Endothelial cell of umbilical vein (primary cell): Measurements from ENCODE around the gene CHST14. TPM values are rescaled to one million over a fixed set of nuclear protein-coding genes. Genes with fewer than 3 reads are reported as not detected.

Source experiments
- BruUV-seq: library from RNA; stranded (reverse); fragments of 400-500 nt; replicated peaks from 2 replicates; lab custom pipeline; 2021; lab: Mats Ljungman, UMichigan
- CTCF ChIA-PET: fragments of 300-600, 350-600 bp; sonication (Branson Sonifier 250); formaldehyde crosslinking; loops from one replicate; lab custom pipeline; 2021; ENCODE audit warnings: antibody characterized with exemption, inconsistent platforms; lab: Charles Lee
- POLR2A ChIA-PET: fragments of 300-600, 350-600 bp; sonication (Branson Sonifier 250); formaldehyde crosslinking; loops from one replicate; lab custom pipeline; 2021; ENCODE audit warnings: antibody characterized with exemption, inconsistent platforms; lab: Charles Lee
- DNase-seq: peaks from one replicate; pipeline ENCODE4 v3.0.0-alpha.2; 2011; ENCODE audit warnings: low read depth, low spot score
- FAIRE-seq: peaks from 2 replicates; lab custom pipeline; 2011; peaks lifted over from hg19 to GRCh38; lab: Jason Lieb, UNC
- H2AFZ ChIP-seq: 2 replicates; pipeline ENCODE4 v1.6.0; 2012; ENCODE audit warnings: low read depth, low read length, control low read depth, inconsistent platforms
- H3K27ac ChIP-seq: 2 replicates; pipeline ENCODE4 v1.5.1; 2011; ENCODE audit warnings: low read depth, mild to moderate bottlenecking, control low read depth, low read length, moderate library complexity; ENCODE audit not compliant: insufficient read depth
- H3K27me3 ChIP-seq, 2 experiments: 2 replicates each; pipeline versions ENCODE4 v1.6.0 to v1.6.1; 2011; ENCODE audit warnings: low read length in 2 of 2, mixed read lengths in 1 of 2; ENCODE audit not compliant: control insufficient read depth in 2 of 2, insufficient read depth in 2 of 2
- H3K36me3 ChIP-seq, 2 experiments: 2 replicates in 1 of 2; 3 replicates in 1 of 2; pipeline ENCODE4 v1.5.1; 2011; ENCODE audit warnings: low read length in 2 of 2, mild to moderate bottlenecking in 1 of 2, moderate library complexity in 1 of 2; ENCODE audit not compliant: control insufficient read depth in 2 of 2, insufficient read depth in 2 of 2; ENCODE audit errors: extremely low read depth in 1 of 2
- H3K4me1 ChIP-seq: 3 replicates; pipeline ENCODE4 v1.5.1; 2011; ENCODE audit warnings: mild to moderate bottlenecking, low read length; ENCODE audit not compliant: control insufficient read depth, insufficient read depth; ENCODE audit errors: extremely low read depth
- H3K4me2 ChIP-seq: 2 replicates; pipeline ENCODE4 v1.6.1; 2011; ENCODE audit warnings: low read length, control low read depth, mixed read lengths; ENCODE audit not compliant: insufficient read depth
- H3K4me3 ChIP-seq, 3 experiments: fragments of 200-600 bp in 1 of 3; sonication (generic), shearing (Covaris generic) in 1 of 3; replicated peaks in 1 of 3; 2 replicates each; pipeline ENCODE4 v1.5.1; 2011 to 2016; ENCODE audit warnings: control low read depth in 3 of 3, low read length in 3 of 3, mild to moderate bottlenecking in 2 of 3, inconsistent platforms in 1 of 3, low read depth in 1 of 3, moderate library complexity in 1 of 3; ENCODE audit not compliant: insufficient read depth in 1 of 3
- H3K79me2 ChIP-seq: 2 replicates; pipeline ENCODE4 v1.6.0; 2012; ENCODE audit warnings: low read length, inconsistent platforms; ENCODE audit not compliant: control insufficient read depth, insufficient read depth
- H3K9ac ChIP-seq: replicated peaks from 2 replicates; pipeline ENCODE3; 2011; ENCODE audit warnings: low read length, control low read depth; ENCODE audit not compliant: insufficient read depth; ENCODE audit errors: extremely low read depth
- H3K9me1 ChIP-seq: replicated peaks from 3 replicates; pipeline ENCODE4 v1.6.0; 2011; ENCODE audit warnings: mild to moderate bottlenecking, low read length; ENCODE audit not compliant: control insufficient read depth, insufficient read depth; ENCODE audit errors: extremely low read depth
- H3K9me3 ChIP-seq: replicated peaks from 2 replicates; pipeline ENCODE4 v1.5.1; 2012; ENCODE audit warnings: low read length, inconsistent platforms; ENCODE audit not compliant: control insufficient read depth, insufficient read depth
- H4K20me1 ChIP-seq: replicated peaks from 2 replicates; pipeline ENCODE3; 2011; ENCODE audit warnings: mild to moderate bottlenecking, low read length; ENCODE audit not compliant: control insufficient read depth, insufficient read depth; ENCODE audit errors: extremely low read depth
- CTCF ChIP-seq, 2 donors: IDR thresholded peaks; 1 replicate in 1 of 2; 2 replicates in 1 of 2; pipeline ENCODE4 v1.5.1; 2011; ENCODE audit warnings: low read length in 2 of 2, mild to moderate bottlenecking in 2 of 2, moderate library complexity in 2 of 2, control low read depth in 1 of 2, inconsistent platforms in 1 of 2, low read depth in 1 of 2; ENCODE audit not compliant: insufficient read depth in 1 of 2; ENCODE audit errors: extremely low read depth in 1 of 2
- EZH2 ChIP-seq: IDR thresholded peaks from 2 replicates; pipeline ENCODE4 v1.6.1; 2012; ENCODE audit warnings: borderline replicate concordance, low read depth, mild to moderate bottlenecking, moderate library complexity, low read length, inconsistent platforms; ENCODE audit not compliant: severe bottlenecking
- FOS ChIP-seq: IDR thresholded peaks from 2 replicates; pipeline ENCODE4 v1.6.1; 2011; ENCODE audit warnings: mild to moderate bottlenecking, low read length, moderate library complexity, borderline replicate concordance; ENCODE audit not compliant: insufficient read depth
- GATA2 ChIP-seq: IDR thresholded peaks from 2 replicates; pipeline ENCODE4 v1.7.0; 2011; ENCODE audit warnings: low read depth, mild to moderate bottlenecking, moderate library complexity, mixed read lengths, low read length; ENCODE audit not compliant: insufficient read length, insufficient read depth
- JUN ChIP-seq: IDR thresholded peaks from 2 replicates; pipeline ENCODE4 v1.6.1; 2011; ENCODE audit warnings: borderline replicate concordance, low read depth; ENCODE audit not compliant: insufficient read length, insufficient read depth
- MAX ChIP-seq: IDR thresholded peaks from 2 replicates; pipeline ENCODE4 v1.6.1; 2011; ENCODE audit not compliant: insufficient read depth, insufficient read length
- MYC ChIP-seq: IDR thresholded peaks from one replicate; pipeline ENCODE4 v1.6.1; 2011; ENCODE audit warnings: mild to moderate bottlenecking, low read depth, low read length
- POLR2A ChIP-seq: IDR thresholded peaks from 2 replicates; pipeline ENCODE4 v1.6.1; 2012; ENCODE audit warnings: low read depth, mild to moderate bottlenecking, control low read depth, low read length
- POLR2AphosphoS5 ChIP-seq: IDR thresholded peaks from 2 replicates; pipeline ENCODE4 v1.6.1; 2012; ENCODE audit warnings: low read depth, mild to moderate bottlenecking, control low read depth, low read length, moderate library complexity; ENCODE audit not compliant: insufficient read depth
- dilution Hi-C: fragments of 300-500 bp; cut with MboI; formaldehyde crosslinking; loops from one replicate; pipeline ENCODE4 v1.15.0; 2019; ENCODE audit warnings: low sequenced_read_pairs; ENCODE audit not compliant: extremely low pct_ligation_motif_present
- intact Hi-C: fragments of 100-400 bp; cut with micrococcal nuclease; formaldehyde crosslinking; loops from one replicate; pipeline ENCODE4 v1.10.0; 2022
- polyA plus RNA-seq, 4 experiments: library from polyadenylated mRNA; depleted of rRNA in 3 of 4; stranded (reverse) in 3 of 4; unstranded in 1 of 4; fragments of >200 nt; gene quantifications; 2 replicates each; pipeline versions ENCODE4 v1.2.1 to v1.2.3, GENCODE V29; 2011 to 2012; ENCODE audit warnings: missing spikeins in 1 of 4
- total RNA-seq: library from RNA; stranded (reverse); gene quantifications from 2 replicates; pipeline ENCODE4 v1.2.3, GENCODE V29; 2021

CHST14 gene
- total and polyA plus RNA-seq, 2 donors (not counting 3 experiments of a cell fraction or from before 2014, with no cell fraction given) = 35.1 to 49.2 TPM

- ChIA-PET POLR2A (interaction anchor here (0.6 kb wide), 1 partner anchor 380 kb away, joined by 7 read pairs; no protein-coding TSS in a partner anchor), CTCF (interaction anchor here (1.2 to 1.5 kb wide), 4 partner anchors 9 to 50 kb away, joined by 3 to 5 read pairs (median 4); partner anchors contain the start of gene BAHD1)
- intact Hi-C loops (no loop called here), dilution Hi-C loops (no loop called here)
- H3K4me2 ChIP-seq = no peak overlapping the region
- no peak overlapping the region for H3K4me3 ChIP-seq
- TF ChIP-seq MAX = no peak
- TF ChIP-seq FOS = no peak
- no peak for TF ChIP-seq GATA2
- no peak for TF ChIP-seq JUN
- TF ChIP-seq MYC = no peak
- no peak for TF ChIP-seq CTCF (IDR thresholded peaks at IDR 0.05; ENCODE audit: extremely low read depth in 1 of 2, insufficient read depth in 1 of 2, low read depth in 1 of 2, low read length in 2 of 2)
- TF ChIP-seq POLR2AphosphoS5 = no peak
- TF ChIP-seq POLR2A = no peak
- no peak for TF ChIP-seq EZH2
- FAIRE-seq = no peak
- peaks cover 3% of the 10 kb centered on the region for H4K20me1 ChIP-seq
- no peaks in the 10 kb centered on the region for H3K4me1 ChIP-seq
- H3K9ac ChIP-seq = no peak overlapping the region
- no peak overlapping the region for H3K27ac ChIP-seq
- H3K79me2 ChIP-seq = peaks cover 13% of the 10 kb centered on the region
- no peak overlapping the region for H2AFZ ChIP-seq
- peaks cover 0 to 10% of the 10 kb centered on the region in 2 experiments for H3K36me3 ChIP-seq
- no peaks in the 10 kb centered on the region for H3K9me3 ChIP-seq
- no peaks in the 10 kb centered on the region for H3K9me1 ChIP-seq
- no TSS peak for BruUV-seq
- no peak for DNase-seq
- no peaks in the 10 kb centered on the region for H3K27me3 ChIP-seq
Observed at GRCh38 chr15:40454904-40455391, 15.8 kb upstream of the CHST14 start.
